MM.1S (cell line): ENCODE data around the gene TMEM176B.

ENCODE experiments used
- CTCF ChIP-seq: fragments of 300-600 bp; sonication (generic); IDR thresholded peaks from 2 replicates; pipeline ENCODE4 v1.5.1; 2016; ENCODE audit warnings: antibody characterized with exemption, low read length, mixed read lengths
- EZH2 ChIP-seq: fragments of 300-600 bp; sonication (generic); optimal IDR thresholded peaks from 2 replicates; pipeline ENCODE3; 2017; ENCODE audit warnings: low read depth, mild to moderate bottlenecking, antibody characterized with exemption, low read length, mixed read lengths

- TF ChIP-seq EZH2: no peak
- no peak for TF ChIP-seq CTCF
These were observed 18.8 kb upstream of the TMEM176B start for GRCh38 chr7:150818971-150819370.
